IMR-90 (cell line): ENCODE results near the gene TXLNA.

Source experiments
- CTCF ChIP-seq: conservative IDR thresholded peaks from 2 replicates; pipeline ENCODE4 v1.5.1; 2012; ENCODE audit warnings: mild to moderate bottlenecking, low read depth, low read length, improper control_type of control experiment
- ELK1 ChIP-seq: fragments of 150-350 bp; IDR thresholded peaks from 2 replicates; pipeline ENCODE4 v1.6.1; 2016; ENCODE audit warnings: low read depth, mild to moderate bottlenecking, low read length, moderate library complexity, borderline replicate concordance
- MAFK ChIP-seq: IDR thresholded peaks from 2 replicates; pipeline ENCODE4 v1.6.1; 2012; ENCODE audit warnings: low read depth, low read length, improper control_type of control experiment
- MAZ ChIP-seq: IDR thresholded peaks from 2 replicates; pipeline ENCODE4 v1.6.1; 2012; ENCODE audit warnings: low read depth, mild to moderate bottlenecking, low read length, improper control_type of control experiment, moderate library complexity, borderline replicate concordance
- POLR2A ChIP-seq: IDR thresholded peaks from 2 replicates; pipeline ENCODE4 v1.6.1; 2012; ENCODE audit warnings: mild to moderate bottlenecking, low read depth, low read length
- RAD21 ChIP-seq: IDR thresholded peaks from 2 replicates; pipeline ENCODE4 v1.6.1; 2012; ENCODE audit warnings: low read length, improper control_type of control experiment
- RFX5 ChIP-seq: IDR thresholded peaks from 2 replicates; pipeline ENCODE4 v1.8.0; 2012; ENCODE audit warnings: low read depth, mild to moderate bottlenecking, low read length, moderate library complexity

DNA sequence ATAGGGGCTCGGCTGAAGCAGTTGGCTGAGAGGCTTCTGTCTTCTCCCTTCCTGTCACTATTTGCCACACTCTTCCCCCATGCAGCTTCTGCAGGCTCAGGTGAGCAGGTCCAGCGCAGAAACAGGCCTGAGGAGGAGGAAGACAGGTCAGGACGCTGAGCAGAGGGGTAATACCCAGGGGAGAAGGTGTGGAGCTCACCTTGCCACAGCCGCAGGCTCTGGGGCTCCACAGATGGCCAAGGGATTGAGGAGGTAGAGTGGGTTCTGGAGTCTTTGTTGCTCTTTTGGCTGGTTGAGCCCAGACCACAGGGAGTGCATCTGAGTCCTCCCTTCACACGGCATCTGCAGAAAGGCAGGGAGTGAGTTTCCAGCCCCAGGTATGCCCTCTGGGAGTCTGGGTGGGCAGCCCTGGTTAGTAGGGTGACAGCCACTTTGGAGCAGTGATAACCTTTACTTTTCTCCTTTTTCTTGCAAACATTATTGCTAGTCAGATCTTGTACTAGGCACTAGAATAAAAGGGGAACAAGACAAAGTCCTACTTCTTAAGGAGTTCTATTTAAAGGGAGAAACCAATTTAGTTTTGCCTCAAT is 52.5 kb downstream of the TXLNA start:
- TF ChIP-seq POLR2A: no peak; the same call in 1 of the 2 replicates
- TF ChIP-seq CTCF: no peak
- no peak for TF ChIP-seq ELK1
- TF ChIP-seq RFX5: no peak
- TF ChIP-seq MAFK: no peak
- TF ChIP-seq RAD21: no peak
- no peak for TF ChIP-seq MAZ
